Measurements from ENCODE around the gene TEAD1. TPM values are rescaled to one million over a fixed set of nuclear protein-coding genes. Genes with fewer than 3 reads are reported as not detected.

TEAD1 gene
- total and polyA plus RNA-seq, 2 experiments from 2014 or later: 24.5 to 103 TPM

DNA sequence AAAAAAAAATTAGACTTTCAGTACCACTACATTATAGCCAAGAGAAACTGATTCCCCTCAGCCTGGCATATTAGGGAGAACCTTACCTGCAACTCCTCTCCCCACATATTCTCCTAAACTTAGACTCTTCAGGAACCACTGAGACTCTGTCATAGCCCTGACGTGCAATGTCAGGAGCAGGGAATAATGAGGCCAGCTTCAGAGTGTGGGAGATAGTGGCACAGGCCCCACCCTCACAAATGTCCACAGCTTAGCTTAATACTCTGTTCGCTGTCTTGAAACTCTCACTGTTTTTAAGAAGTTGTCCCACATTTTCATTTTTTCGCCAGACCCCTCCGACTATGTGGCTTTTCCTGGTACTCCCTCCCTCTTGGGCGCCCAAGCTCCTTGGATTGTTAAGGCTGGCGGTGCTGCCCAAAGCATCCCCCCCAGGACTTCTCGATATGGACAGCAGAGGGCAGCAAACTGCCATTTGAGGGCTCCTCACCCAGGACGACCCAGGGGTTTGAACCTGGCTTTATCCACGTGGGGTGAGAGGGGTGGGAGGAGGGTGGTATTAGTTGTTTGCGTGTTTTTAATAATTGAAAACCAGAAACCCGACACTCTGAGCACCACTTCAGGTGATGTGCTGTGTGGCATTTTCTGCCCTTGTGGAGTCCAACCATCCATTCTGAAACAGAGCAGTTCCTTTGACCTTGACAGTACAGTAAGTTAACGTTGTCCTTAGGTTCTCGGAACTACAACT is 289.7 kb downstream of the TEAD1 start (continued):
- TF ChIP-seq, protein P1, sequence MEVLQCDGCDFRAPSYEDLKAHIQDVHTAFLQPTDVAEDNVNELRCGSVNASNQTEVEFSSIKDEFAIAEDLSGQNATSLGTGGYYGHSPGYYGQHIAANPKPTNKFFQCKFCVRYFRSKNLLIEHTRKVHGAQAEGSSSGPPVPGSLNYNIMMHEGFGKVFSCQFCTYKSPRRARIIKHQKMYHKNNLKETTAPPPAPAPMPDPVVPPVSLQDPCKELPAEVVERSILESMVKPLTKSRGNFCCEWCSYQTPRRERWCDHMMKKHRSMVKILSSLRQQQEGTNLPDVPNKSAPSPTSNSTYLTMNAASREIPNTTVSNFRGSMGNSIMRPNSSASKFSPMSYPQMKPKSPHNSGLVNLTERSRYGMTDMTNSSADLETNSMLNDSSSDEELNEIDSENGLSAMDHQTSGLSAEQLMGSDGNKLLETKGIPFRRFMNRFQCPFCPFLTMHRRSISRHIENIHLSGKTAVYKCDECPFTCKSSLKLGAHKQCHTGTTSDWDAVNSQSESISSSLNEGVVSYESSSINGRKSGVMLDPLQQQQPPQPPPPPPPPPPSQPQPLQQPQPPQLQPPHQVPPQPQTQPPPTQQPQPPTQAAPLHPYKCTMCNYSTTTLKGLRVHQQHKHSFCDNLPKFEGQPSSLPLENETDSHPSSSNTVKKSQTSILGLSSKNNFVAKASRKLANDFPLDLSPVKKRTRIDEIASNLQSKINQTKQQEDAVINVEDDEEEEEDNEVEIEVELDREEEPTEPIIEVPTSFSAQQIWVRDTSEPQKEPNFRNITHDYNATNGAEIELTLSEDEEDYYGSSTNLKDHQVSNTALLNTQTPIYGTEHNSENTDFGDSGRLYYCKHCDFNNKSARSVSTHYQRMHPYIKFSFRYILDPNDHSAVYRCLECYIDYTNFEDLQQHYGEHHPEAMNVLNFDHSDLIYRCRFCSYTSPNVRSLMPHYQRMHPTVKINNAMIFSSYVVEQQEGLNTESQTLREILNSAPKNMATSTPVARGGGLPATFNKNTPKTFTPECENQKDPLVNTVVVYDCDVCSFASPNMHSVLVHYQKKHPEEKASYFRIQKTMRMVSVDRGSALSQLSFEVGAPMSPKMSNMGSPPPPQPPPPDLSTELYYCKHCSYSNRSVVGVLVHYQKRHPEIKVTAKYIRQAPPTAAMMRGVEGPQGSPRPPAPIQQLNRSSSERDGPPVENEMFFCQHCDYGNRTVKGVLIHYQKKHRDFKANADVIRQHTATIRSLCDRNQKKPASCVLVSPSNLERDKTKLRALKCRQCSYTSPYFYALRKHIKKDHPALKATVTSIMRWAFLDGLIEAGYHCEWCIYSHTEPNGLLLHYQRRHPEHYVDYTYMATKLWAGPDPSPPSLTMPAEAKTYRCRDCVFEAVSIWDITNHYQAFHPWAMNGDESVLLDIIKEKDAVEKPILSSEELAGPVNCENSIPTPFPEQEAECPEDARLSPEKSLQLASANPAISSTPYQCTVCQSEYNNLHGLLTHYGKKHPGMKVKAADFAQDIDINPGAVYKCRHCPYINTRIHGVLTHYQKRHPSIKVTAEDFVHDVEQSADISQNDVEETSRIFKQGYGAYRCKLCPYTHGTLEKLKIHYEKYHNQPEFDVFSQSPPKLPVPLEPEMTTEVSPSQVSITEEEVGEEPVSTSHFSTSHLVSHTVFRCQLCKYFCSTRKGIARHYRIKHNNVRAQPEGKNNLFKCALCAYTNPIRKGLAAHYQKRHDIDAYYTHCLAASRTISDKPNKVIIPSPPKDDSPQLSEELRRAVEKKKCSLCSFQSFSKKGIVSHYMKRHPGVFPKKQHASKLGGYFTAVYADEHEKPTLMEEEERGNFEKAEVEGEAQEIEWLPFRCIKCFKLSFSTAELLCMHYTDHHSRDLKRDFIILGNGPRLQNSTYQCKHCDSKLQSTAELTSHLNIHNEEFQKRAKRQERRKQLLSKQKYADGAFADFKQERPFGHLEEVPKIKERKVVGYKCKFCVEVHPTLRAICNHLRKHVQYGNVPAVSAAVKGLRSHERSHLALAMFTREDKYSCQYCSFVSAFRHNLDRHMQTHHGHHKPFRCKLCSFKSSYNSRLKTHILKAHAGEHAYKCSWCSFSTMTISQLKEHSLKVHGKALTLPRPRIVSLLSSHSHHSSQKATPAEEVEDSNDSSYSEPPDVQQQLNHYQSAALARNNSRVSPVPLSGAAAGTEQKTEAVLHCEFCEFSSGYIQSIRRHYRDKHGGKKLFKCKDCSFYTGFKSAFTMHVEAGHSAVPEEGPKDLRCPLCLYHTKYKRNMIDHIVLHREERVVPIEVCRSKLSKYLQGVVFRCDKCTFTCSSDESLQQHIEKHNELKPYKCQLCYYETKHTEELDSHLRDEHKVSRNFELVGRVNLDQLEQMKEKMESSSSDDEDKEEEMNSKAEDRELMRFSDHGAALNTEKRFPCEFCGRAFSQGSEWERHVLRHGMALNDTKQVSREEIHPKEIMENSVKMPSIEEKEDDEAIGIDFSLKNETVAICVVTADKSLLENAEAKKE (CRISPR knock-in tag; IDR thresholded peaks at IDR 0.05): no peak

DNA sequence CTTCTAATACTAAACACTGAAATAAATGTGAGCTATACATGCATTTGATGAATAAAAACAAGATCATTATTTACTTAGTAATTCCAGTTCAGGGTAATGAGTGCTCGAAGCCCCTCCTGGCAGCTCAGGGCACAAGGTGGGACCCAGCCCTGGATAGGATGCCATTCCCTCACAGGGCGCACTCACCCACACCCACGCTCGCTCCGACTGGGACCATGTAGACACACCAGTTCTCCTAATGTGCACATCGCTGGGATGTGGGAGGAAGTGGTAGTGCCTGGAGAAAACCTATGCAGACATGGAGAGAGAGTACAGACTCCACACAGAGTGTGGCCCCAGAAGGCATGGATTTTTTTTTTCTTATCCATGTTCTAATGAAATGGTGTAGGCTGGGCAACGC is 290.4 kb downstream of the TEAD1 start:
- no peaks in the 10 kb centered on the region for H3K36me3 Mint-ChIP-seq (ENCODE audit: low read depth)
- no peaks in the 10 kb centered on the region for H3K36me3 ChIP-seq (ENCODE audit: insufficient read depth)
- TF ChIP-seq JUNB (IDR thresholded peaks at IDR 0.05; ENCODE audit: unreplicated experiment) (no peak), ZNF114 (CRISPR knock-in tag; IDR thresholded peaks at IDR 0.05) (no peak), NANOG (IDR thresholded peaks at IDR 0.05; ENCODE audit: borderline replicate concordance) (no peak), REST (IDR thresholded peaks at IDR 0.05; ENCODE audit: unreplicated experiment) (no peak), EZH2 (IDR thresholded peaks at IDR 0.05; ENCODE audit: low read depth, unreplicated experiment) (no peak), ETS1 (IDR thresholded peaks at IDR 0.05) (no peak)

More for the DNA sequence above, 290.4 kb downstream of the TEAD1 start:
- ATAC-seq: no peak
- no peak overlapping the region for H3K4me2 ChIP-seq
- no peaks in the 10 kb centered on the region for H4K20me1 ChIP-seq (replicated peaks; ENCODE audit: insufficient read depth)
- no peaks in the 10 kb centered on the region for H3K4me1 ChIP-seq (ENCODE audit: insufficient read depth)
- DNase-seq (ENCODE audit: low spot score): no peak
- no peaks in the 10 kb centered on the region for H3K27me3 ChIP-seq (ENCODE audit: insufficient read depth)
- peak overlapping the region; percentile 73; the same call in 1 of the 2 replicates for H2AFZ ChIP-seq
- no peaks in the 10 kb centered on the region for H3K79me2 ChIP-seq (replicated peaks; ENCODE audit: insufficient read depth)
- H3K9me2 ChIP-seq (ENCODE audit: insufficient read depth): no peaks in the 10 kb centered on the region
- Mint-ChIP-seq H3K9me3 (no peaks in the 10 kb centered on the region), H3K27ac (no peak overlapping the region), H3K4me1 (no peaks in the 10 kb centered on the region; the same call in 2 of the 3 replicates), H3K27me3 (ENCODE audit: insufficient read depth, low read depth, poor library complexity) (peaks cover 7% of the 10 kb centered on the region), H3K4me3 (no peak overlapping the region)
- no peak overlapping the region for H3K4me3 ChIP-seq
- H3F3A ChIP-seq (replicated peaks; ENCODE audit: low read depth): no peaks in the 10 kb centered on the region
- no peak overlapping the region for H3K27ac ChIP-seq (ENCODE audit: low read depth)
